Fibroblast of pulmonary artery (primary cell): ENCODE measurements around the gene FIBP.

Experiments
- DNase-seq: peaks from one replicate; pipeline ENCODE4 v3.0.0-alpha.2; 2010; ENCODE audit warnings: low read depth
- H3K4me3 ChIP-seq: replicated peaks from 2 replicates; pipeline ENCODE4 v1.5.1; 2011; ENCODE audit warnings: low read depth, mild to moderate bottlenecking, control low read depth, low read length, moderate library complexity
- CTCF ChIP-seq: IDR thresholded peaks from 2 replicates; pipeline ENCODE4 v1.5.1; 2011; ENCODE audit warnings: mild to moderate bottlenecking, control low read depth, low read length, inconsistent platforms; ENCODE audit errors: missing control alignments

Gene FIBP

GRCh38 chr11:65891219-65892136, 3.2 kb upstream of the FIBP start:
- TF ChIP-seq CTCF = peak; percentile 29
- H3K4me3 ChIP-seq = peak overlapping the region; percentile 74
- DNase-seq = peak; percentile 59

- no peak for TF ChIP-seq CTCF
- peak within 1 kb of the TSS; percentile 85 for H3K4me3 ChIP-seq
- DNase-seq = peak; percentile 96
These were observed 2.3 kb upstream of the FIBP start, which contains the start of gene CCDC85B for GRCh38 chr11:65890324-65891218. CCDC85B (plus strand) TSS chr11:65890673; CDS start chr11:65890784, 111 bp downstream.

- DNase-seq = no peak
- peak overlapping the region; percentile 85 for H3K4me3 ChIP-seq
- TF ChIP-seq CTCF = no peak
These were observed 528 bp downstream of the FIBP start for GRCh38 chr11:65887723-65888162.

- DNase-seq = no peak
- no peak for TF ChIP-seq CTCF
- H3K4me3 ChIP-seq = peak overlapping the region; percentile 85
These were observed 1.2 kb downstream of the FIBP start for GRCh38 chr11:65886826-65887722.

GRCh38 chr11:65885808-65886536, 2.3 kb downstream of the FIBP start:
- H3K4me3 ChIP-seq = no peak overlapping the region
- no peak for TF ChIP-seq CTCF
- no peak for DNase-seq
